Stimulated activated CD8-positive, alpha-beta memory T cell treated with anti-CD3 and anti-CD28 coated beads, Interleukin-12 subunit alpha, Interleukin-12 subunit beta, amount 100 ng/mL, for 4 hours (primary cell): ENCODE measurements around the gene IL10RB.

ENCODE experiments used
- DNase-seq: peaks from one replicate; pipeline ENCODE4 v3.0.0-alpha.2; 2020; ENCODE audit warnings: low read depth

IL10RB gene

GRCh38 chr21:33267250-33267649 is 1.1 kb downstream of the IL10RB start:
- DNase-seq = no peak

GRCh38 chr21:33268393-33268736 is 2.2 kb downstream of the IL10RB start:
- no peak for DNase-seq

- DNase-seq = no peak
Observed at GRCh38 chr21:33268737-33269441, 2.7 kb downstream of the IL10RB start.

- no peak for DNase-seq
Observed at GRCh38 chr21:33270986-33271385, 4.8 kb downstream of the IL10RB start.

GRCh38 chr21:33273044-33273443 is 6.9 kb downstream of the IL10RB start:
- no peak for DNase-seq

- DNase-seq = no peak
Observed at GRCh38 chr21:33278721-33279120, 12.6 kb downstream of the IL10RB start.

- DNase-seq = no peak
Observed at GRCh38 chr21:33279330-33279820, 13.2 kb downstream of the IL10RB start.

GRCh38 chr21:33281096-33281652 is 15.0 kb downstream of the IL10RB start:
- no peak for DNase-seq

GRCh38 chr21:33283203-33283602 is 17.0 kb downstream of the IL10RB start:
- no peak for DNase-seq

- no peak for DNase-seq
Observed at GRCh38 chr21:33286076-33286475, 19.9 kb downstream of the IL10RB start.

- no peak for DNase-seq
Observed at GRCh38 chr21:33286600-33287456, 20.7 kb downstream of the IL10RB start.

GRCh38 chr21:33289199-33289819 is 23.1 kb downstream of the IL10RB start:
- no peak for DNase-seq

GRCh38 chr21:33290441-33290840 is 24.3 kb downstream of the IL10RB start:
- no peak for DNase-seq

- no peak for DNase-seq
Observed at GRCh38 chr21:33291686-33292085, 25.5 kb downstream of the IL10RB start.

GRCh38 chr21:33292724-33293123 is 26.6 kb downstream of the IL10RB start:
- DNase-seq = no peak

- no peak for DNase-seq
Observed at GRCh38 chr21:33293136-33293535, 27.0 kb downstream of the IL10RB start.

GRCh38 chr21:33293811-33294216 is 27.6 kb downstream of the IL10RB start:
- DNase-seq = no peak

- no peak for DNase-seq
Observed at GRCh38 chr21:33296156-33296555, 30.0 kb downstream of the IL10RB start.

- DNase-seq = no peak
Observed at GRCh38 chr21:33299181-33299752, 33.1 kb downstream of the IL10RB start.

- no peak for DNase-seq
Observed at GRCh38 chr21:33300701-33301631, 34.8 kb downstream of the IL10RB start.

- DNase-seq = no peak
Observed at GRCh38 chr21:33301632-33302002, 35.5 kb downstream of the IL10RB start.
